ENCODE results near the gene TSPAN16. TPM values are rescaled to one million over a fixed set of nuclear protein-coding genes. Genes with fewer than 3 reads are reported as not detected.

TSPAN16 gene, protein sequence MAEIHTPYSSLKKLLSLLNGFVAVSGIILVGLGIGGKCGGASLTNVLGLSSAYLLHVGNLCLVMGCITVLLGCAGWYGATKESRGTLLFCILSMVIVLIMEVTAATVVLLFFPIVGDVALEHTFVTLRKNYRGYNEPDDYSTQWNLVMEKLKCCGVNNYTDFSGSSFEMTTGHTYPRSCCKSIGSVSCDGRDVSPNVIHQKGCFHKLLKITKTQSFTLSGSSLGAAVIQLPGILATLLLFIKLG
- not detected in 2 replicates for total RNA-seq

GRCh38 chr19:11295665-11296245, at the start of gene TSPAN16:
Gene TSPAN16 (plus strand): TSS chr19:11296160. CDS start chr19:11296298, 138 bp downstream.

DNA sequence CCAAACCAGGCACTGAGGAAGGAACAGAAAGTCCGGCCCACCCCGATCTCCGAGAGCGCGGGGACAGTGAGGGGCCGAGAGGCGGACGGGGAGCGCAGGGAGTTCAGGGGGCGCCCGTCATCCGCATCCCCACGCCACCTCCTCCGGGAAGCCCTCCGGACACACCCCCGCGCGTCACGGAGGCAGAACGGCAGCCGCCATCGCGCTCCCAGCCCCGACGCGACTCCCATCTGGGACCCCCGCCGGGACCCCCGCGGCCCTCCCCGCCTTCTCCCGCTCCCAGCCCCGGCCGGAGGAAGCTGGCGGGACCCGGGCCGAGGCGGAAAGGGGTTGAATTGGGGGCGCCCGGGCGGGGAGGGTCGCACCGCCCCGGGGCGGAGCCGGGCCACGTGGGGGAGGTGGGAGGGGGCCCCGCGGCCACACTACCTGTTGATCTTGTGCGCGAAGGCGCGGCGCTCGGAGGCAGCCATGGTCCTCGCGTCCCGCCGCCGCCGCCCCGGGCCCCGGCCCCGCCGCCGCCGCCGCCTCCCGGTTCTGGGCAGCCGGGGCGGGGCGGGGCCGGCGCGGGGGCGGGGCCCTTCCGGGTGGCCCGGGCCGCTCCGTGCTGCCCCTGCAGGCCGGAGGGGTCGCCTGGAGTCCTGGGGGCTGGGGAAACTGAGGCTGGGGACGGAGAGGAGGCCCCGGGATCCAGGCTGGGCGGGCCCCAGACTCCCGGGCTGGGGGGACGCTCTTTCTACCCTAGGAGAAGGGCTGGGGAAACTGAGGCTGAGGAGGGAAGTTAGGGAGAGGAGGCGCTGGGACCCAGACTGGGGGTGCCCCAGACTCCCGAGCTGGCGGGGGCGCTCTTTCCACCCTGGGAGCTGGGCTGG, 33.8 kb upstream of the TSPAN16 start, which contains the start of gene DOCK6:
Gene DOCK6, minus strand, starts transcription at position 554 of the 869 bp plus-strand sequence. Its CDS starts 84 bp downstream, at position 470.

DNA sequence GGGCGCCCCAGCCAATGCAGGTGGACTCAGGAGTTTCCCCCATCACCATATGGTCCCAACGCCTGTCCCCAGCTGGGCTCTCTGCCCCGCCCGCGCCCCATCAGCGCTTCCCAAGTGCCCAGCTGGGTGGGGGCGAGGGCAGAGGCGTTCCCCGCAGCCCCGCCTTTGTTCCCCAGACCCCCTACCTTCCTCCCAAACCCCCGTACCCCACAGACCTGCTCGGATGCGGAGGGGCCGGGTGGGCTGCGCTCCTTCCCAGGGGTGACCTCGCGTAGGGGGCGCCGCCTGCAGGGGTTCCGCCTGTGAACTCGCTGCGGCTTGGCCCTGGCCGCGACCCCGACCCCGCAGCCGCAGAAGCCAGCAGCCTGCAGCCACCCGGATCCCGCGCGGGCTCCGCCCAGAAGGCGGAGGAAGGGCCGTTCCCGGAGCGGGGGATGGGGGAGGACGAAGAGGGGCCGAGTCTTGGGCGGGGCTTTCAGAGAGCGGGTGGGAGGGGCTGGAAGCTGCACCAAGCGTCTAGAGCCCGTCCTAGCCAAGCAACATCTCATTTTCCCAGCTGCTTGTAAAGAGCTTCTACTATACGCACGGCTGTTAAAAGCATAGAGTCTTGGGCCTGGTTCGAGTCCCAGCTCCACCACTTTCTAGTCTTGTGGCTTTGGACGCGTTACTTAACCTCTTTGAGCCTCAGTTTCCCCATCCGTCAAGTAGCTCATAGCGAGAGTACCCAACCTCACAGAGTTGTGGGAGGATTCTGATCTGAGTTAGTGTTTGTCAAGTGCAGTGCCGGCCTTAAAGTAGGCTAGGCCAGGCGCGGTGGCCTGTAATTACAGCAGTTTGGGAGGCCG, 43.5 kb downstream of the TSPAN16 start, which contains the start of gene RAB3D:
Gene RAB3D, minus strand, starts transcription at position 404 of the 845 bp plus-strand sequence. CDS start 2,258 bp downstream, outside the sequence.

GRCh38 chr19:11346104-11346940, 50.4 kb downstream of the TSPAN16 start, which contains the start of the genes CCDC159 and TMEM205:
Gene CCDC159 (plus strand): TSS chr19:11346519. CDS start chr19:11346607, 88 bp downstream.
Gene TMEM205 (minus strand): TSS chr19:11346268. CDS start chr19:11345619, 649 bp downstream.

GRCh38 chr19:11355160-11356073, 59.5 kb downstream of the TSPAN16 start, which contains the start of gene PLPPR2:
Gene PLPPR2 (plus strand): TSS chr19:11355432. CDS start chr19:11357674, 2,242 bp downstream.

Other genes starting within 250 kb of the TSPAN16 start
- 266 and 278 TPM in 2 replicates for gene LDLR, start 206.7 kb upstream of the TSPAN16 start, total RNA-seq
- 71.6 and 83.8 TPM in 2 replicates for gene SPC24, start 140.4 kb upstream of the TSPAN16 start, total RNA-seq
- 168 and 234 TPM in 2 replicates for gene KANK2, start 98.6 kb upstream of the TSPAN16 start, total RNA-seq
- gene ANGPTL8, start 56.5 kb upstream of the TSPAN16 start, total RNA-seq, result not detected in 2 replicates
- 7.1 and 10.8 TPM in 2 replicates for gene DOCK6, start 33.6 kb upstream of the TSPAN16 start, total RNA-seq
- 4.0 and 5.5 TPM in 2 replicates for gene RAB3D, start 43.5 kb downstream of the TSPAN16 start, total RNA-seq
- gene TMEM205, start 50.1 kb downstream of the TSPAN16 start, total RNA-seq, result 135 and 145 TPM in 2 replicates
- 2.5 and 6.7 TPM in 2 replicates for gene CCDC159, start 50.4 kb downstream of the TSPAN16 start, total RNA-seq
- gene PLPPR2, start 59.3 kb downstream of the TSPAN16 start, total RNA-seq, result 8.6 and 13.5 TPM in 2 replicates
- gene SWSAP1, start 78.5 kb downstream of the TSPAN16 start, total RNA-seq, result 1.7 and 2.1 TPM in 2 replicates
- 12.4 and 15.3 TPM in 2 replicates for gene EPOR, start 88.2 kb downstream of the TSPAN16 start, total RNA-seq
- not detected in 2 replicates for gene RGL3, start 123.2 kb downstream of the TSPAN16 start, total RNA-seq
- gene ODAD3, start 139.0 kb downstream of the TSPAN16 start, total RNA-seq, result 0.15 and 0.17 TPM in 2 replicates
- gene PRKCSH, start 139.5 kb downstream of the TSPAN16 start, total RNA-seq, result 171 and 176 TPM in 2 replicates
- gene ELAVL3, start 184.9 kb downstream of the TSPAN16 start, total RNA-seq, result not detected in 2 replicates
- gene ZNF653, start 209.7 kb downstream of the TSPAN16 start, total RNA-seq, result 4.5 and 5.0 TPM in 2 replicates
- 39.1 and 43.4 TPM in 2 replicates for gene ECSIT, start 233.0 kb downstream of the TSPAN16 start, total RNA-seq
- 9.1 and 9.2 TPM in 2 replicates for gene CNN1, start 242.7 kb downstream of the TSPAN16 start, total RNA-seq